ENCODE data around the gene MYEOV. TPM values are rescaled to one million over a fixed set of nuclear protein-coding genes. Genes with fewer than 3 reads are reported as not detected.

The MYEOV gene
- polyA plus RNA-seq, 3 donors: 0.03 TPM; not detected in 2

DNA sequence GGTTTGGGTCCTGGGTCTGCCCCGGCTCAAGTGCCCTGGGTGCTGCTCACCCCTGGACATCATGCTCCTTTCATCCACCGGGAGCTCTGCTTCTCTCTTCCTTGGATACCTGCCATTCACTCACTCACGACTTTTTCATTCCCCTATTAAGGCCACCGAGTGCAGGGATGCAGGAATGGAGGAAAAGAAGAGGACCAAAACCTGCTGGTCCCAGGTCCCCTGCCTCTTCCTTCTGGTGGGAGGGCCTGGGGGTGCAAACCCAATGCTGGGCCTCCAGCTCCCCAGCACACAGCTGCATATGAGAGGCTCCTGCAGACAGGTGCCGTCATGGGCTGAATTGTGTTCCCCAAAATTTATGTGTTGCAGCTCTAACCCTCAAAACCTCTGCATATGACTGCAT lies 36.8 kb upstream of the MYEOV start:
- Histone ChIP-seq H3K4me1 (ENCODE audit: control insufficient read depth in 1 of 2, insufficient read depth in 2 of 2, low read length in 2 of 2) (no peaks in the 10 kb centered on the region), H4K20me1 (ENCODE audit: insufficient read depth, low read length) (no peaks in the 10 kb centered on the region), H3K9me3 (replicated peaks in 1 of 2; ENCODE audit: control insufficient read depth in 1 of 2, insufficient read depth in 1 of 2, low read length in 2 of 2) (peaks cover 0 to 4% of the 10 kb centered on the region in 2 donors), H3K36me3 (replicated peaks in 1 of 2; ENCODE audit: control insufficient read depth in 1 of 2, insufficient read depth in 2 of 2, low read length in 2 of 2) (no peaks in the 10 kb centered on the region), H2AFZ (ENCODE audit: insufficient read depth, low read depth, low read length, poor library complexity, severe bottlenecking) (no peak overlapping the region), H3K27ac (ENCODE audit: low read depth in 1 of 2, low read length in 2 of 2) (no peak overlapping the region), H3K4me2 (replicated peaks; ENCODE audit: extremely low read depth, low read length, poor library complexity, severe bottlenecking) (no peak overlapping the region), H3K9ac (ENCODE audit: insufficient read depth, low read length, poor library complexity, severe bottlenecking) (no peak overlapping the region), H3K27me3 (ENCODE audit: control insufficient read depth in 2 of 2, insufficient read depth in 2 of 2, low read length in 2 of 2) (no peaks in the 10 kb centered on the region), H3K79me2 (ENCODE audit: insufficient read depth, low read length) (no peaks in the 10 kb centered on the region), H3K4me3 (replicated peaks in 1 of 3; ENCODE audit: low read depth in 2 of 3, low read length in 3 of 3) (no peak overlapping the region)
- Mint-ChIP-seq H3K36me3 (no peaks in the 10 kb centered on the region), H3K27me3 (ENCODE audit: low read depth in 3 of 3) (peaks cover 10 to 15% (median 11%) of the 10 kb centered on the region in 3 donors), H3K27ac (no peak overlapping the region), H3K4me1 (no peaks in the 10 kb centered on the region), H3K9me3 (peaks cover 12 to 23% (median 20%) of the 10 kb centered on the region in 7 donors), H3K4me3 (no peak overlapping the region)
- 80% methylated on average over 1 of the region's 5 CpGs for WGBS (ENCODE audit: insufficient coverage)
- intact Hi-C loops (cut with micrococcal nuclease): no loop called here
- TF ChIP-seq, protein P1, sequence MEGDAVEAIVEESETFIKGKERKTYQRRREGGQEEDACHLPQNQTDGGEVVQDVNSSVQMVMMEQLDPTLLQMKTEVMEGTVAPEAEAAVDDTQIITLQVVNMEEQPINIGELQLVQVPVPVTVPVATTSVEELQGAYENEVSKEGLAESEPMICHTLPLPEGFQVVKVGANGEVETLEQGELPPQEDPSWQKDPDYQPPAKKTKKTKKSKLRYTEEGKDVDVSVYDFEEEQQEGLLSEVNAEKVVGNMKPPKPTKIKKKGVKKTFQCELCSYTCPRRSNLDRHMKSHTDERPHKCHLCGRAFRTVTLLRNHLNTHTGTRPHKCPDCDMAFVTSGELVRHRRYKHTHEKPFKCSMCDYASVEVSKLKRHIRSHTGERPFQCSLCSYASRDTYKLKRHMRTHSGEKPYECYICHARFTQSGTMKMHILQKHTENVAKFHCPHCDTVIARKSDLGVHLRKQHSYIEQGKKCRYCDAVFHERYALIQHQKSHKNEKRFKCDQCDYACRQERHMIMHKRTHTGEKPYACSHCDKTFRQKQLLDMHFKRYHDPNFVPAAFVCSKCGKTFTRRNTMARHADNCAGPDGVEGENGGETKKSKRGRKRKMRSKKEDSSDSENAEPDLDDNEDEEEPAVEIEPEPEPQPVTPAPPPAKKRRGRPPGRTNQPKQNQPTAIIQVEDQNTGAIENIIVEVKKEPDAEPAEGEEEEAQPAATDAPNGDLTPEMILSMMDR (IDR thresholded peaks at IDR 0.05): no peak
- no peak for DNase-seq

DNA sequence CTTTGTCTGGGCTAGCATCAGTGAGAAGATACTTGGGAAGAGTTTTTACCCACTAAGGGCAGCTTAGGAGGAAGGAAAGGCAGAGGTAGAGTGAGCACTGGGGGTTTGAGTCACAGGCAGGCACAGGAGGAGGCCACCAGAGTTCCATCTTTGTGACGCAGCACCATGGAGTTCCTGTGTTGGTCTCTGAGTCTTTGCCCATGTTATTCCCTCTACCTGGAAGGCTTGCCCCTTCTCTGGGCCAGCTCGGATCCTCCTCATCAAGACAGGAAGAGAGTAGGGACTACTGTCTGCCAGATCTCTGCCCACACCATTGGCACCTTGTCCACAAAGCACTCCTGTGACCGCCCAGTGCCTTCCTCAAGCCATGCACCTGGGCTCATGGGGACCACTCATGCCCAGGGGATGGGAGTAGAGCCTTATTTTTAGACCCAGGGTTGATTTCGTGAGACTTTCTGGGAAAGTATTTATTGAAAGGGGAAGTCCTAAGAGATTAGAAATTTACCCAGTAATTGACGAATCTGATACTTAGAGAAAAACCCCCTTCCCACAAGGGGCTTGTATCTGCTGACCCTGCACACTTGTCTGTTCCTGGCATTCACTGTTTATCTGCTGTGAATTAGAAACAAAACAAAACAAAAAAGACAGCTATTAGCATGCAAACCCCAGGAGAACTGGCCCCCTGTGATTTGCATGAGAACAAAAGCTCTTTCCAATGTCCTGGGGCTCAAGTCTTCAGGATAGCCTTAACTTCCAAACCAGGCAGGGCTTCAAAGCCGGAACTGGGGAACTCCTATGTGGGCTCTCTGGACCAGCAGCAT lies 35.9 kb upstream of the MYEOV start:
- peak overlapping the region in 1 of 7 donors; percentile 17 for H3K27ac Mint-ChIP-seq
- no peak for DNase-seq
- H2AFZ ChIP-seq (ENCODE audit: insufficient read depth, low read depth, low read length, poor library complexity, severe bottlenecking): no peak overlapping the region

More for the DNA sequence above, 35.9 kb upstream of the MYEOV start:
- no CpG with 5 or more reads among the region's 6 CpGs for WGBS (ENCODE audit: insufficient coverage)
- peaks cover 10 to 20% (median 10%) of the 10 kb centered on the region in 3 donors for H3K27me3 Mint-ChIP-seq (ENCODE audit: low read depth in 3 of 3)
- TF ChIP-seq, protein P1 (IDR thresholded peaks at IDR 0.05): no peak
- no peaks in the 10 kb centered on the region for H3K9me3 ChIP-seq (replicated peaks in 1 of 2; ENCODE audit: control insufficient read depth in 1 of 2, insufficient read depth in 1 of 2, low read length in 2 of 2)
- no peaks in the 10 kb centered on the region for H3K36me3 Mint-ChIP-seq
- H3K4me1 ChIP-seq (ENCODE audit: control insufficient read depth in 1 of 2, insufficient read depth in 2 of 2, low read length in 2 of 2): no peaks in the 10 kb centered on the region
- no peak overlapping the region for H3K27ac ChIP-seq (ENCODE audit: low read depth in 1 of 2, low read length in 2 of 2)
- H3K4me3 ChIP-seq (replicated peaks in 1 of 3; ENCODE audit: low read depth in 2 of 3, low read length in 3 of 3): no peak overlapping the region
- H4K20me1 ChIP-seq (ENCODE audit: insufficient read depth, low read length): no peaks in the 10 kb centered on the region
- H3K4me3 Mint-ChIP-seq: no peak overlapping the region
- no peaks in the 10 kb centered on the region for H3K27me3 ChIP-seq (ENCODE audit: control insufficient read depth in 2 of 2, insufficient read depth in 2 of 2, low read length in 2 of 2)
- H3K9me3 Mint-ChIP-seq: peaks cover 10 to 20% (median 15%) of the 10 kb centered on the region in 7 donors
- no peaks in the 10 kb centered on the region for H3K79me2 ChIP-seq (ENCODE audit: insufficient read depth, low read length)
- no peak overlapping the region for H3K9ac ChIP-seq (ENCODE audit: insufficient read depth, low read length, poor library complexity, severe bottlenecking)
- no peaks in the 10 kb centered on the region for H3K4me1 Mint-ChIP-seq
- H3K4me2 ChIP-seq (replicated peaks; ENCODE audit: extremely low read depth, low read length, poor library complexity, severe bottlenecking): no peak overlapping the region
- no peaks in the 10 kb centered on the region for H3K36me3 ChIP-seq (replicated peaks in 1 of 2; ENCODE audit: control insufficient read depth in 1 of 2, insufficient read depth in 2 of 2, low read length in 2 of 2)
- intact Hi-C loops (cut with micrococcal nuclease): no loop called here
